NOMO-1 (cell line): ENCODE measurements around the gene SNX6.
"Not testable (repeated sequence)": the region's sequence is repeated elsewhere in the genome, so short reads cannot be mapped to it uniquely, and the experiment has no call there.

ENCODE experiments used
- DNase-seq, 2 experiments: peaks; one replicate each; lab custom pipeline; 2025; ENCODE audit not compliant: unreplicated experiment in 2 of 2; lab: John Stamatoyannopoulos, UW

SNX6 gene

GRCh38 chr14:34571771-34572170 lies 58.2 kb downstream of the SNX6 start:
- no peak for DNase-seq

- no peak for DNase-seq
Observed at GRCh38 chr14:34569750-34570149, 60.2 kb downstream of the SNX6 start.

- no peak for DNase-seq
Observed at GRCh38 chr14:34568803-34569202, 61.1 kb downstream of the SNX6 start.

DNA sequence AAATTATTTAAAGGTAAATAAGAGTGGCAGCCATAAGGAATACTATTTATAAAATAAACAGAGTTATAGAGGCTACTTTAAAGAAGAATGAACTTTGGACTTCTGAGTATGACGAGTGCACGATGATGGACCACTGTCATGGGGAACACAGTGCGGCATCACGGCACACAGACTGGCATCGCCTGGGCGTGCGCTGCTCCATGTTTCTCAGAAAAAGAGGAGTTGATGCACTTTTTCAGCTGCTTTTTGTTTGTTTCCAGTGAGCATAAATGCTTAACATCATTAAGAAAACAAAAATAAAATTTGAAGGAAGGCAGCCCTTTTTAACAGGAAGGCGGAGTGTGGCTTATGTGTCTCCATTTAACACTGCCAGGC lies 67.2 kb downstream of the SNX6 start:
- DNase-seq = no peak

DNA sequence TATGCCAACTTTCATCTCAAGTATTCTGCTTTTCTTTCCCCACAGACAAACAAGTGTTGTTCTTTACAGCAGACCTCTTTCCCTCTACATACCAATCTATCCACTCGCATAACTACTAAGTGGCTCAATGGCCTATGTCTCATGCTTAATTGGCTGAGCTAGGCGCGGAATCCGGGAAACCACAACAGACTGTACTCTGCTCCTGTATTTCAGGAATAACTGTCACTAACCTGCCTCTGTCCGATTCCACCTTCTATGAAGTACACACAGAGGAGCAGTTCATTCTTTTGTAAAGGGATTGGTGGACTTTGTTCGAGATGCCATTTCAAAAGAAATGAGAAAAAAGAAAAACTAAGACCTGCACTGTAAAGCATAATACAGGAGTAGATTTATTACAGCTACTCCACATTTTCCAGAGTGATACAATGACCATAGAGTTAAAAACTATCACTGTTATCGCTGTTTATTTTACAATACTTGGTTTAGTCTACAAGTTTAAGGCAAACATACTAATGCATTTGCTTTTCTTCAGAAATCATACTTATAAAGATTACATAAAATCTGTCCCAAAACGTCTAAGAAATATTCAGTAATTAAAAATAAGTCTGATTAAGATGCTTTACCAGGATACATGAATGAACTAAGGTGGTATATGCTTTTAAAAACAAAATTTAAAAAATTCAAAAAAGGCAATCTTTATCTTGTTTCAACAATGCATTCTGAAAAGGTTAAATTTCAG lies 67.7 kb downstream of the SNX6 start:
- DNase-seq = not testable (repeated sequence)

DNA sequence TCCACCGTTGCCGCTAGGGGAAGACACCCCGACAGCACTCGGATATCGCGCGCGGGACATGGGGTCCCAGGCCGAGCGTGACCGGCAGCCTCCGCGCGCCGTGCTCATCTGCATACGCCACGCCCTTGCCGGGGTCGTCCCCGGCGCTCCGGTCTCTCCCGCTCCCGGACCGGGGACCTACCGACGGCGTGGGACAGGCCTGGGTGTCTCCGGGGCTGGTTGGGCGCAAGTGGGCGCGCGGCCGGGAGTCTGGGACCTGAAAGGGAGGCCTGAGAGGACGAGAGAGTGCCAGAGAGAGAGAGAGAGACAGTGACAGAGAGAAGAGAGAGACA lies 73.5 kb downstream of the SNX6 start:
- not testable (repeated sequence) for DNase-seq

DNA sequence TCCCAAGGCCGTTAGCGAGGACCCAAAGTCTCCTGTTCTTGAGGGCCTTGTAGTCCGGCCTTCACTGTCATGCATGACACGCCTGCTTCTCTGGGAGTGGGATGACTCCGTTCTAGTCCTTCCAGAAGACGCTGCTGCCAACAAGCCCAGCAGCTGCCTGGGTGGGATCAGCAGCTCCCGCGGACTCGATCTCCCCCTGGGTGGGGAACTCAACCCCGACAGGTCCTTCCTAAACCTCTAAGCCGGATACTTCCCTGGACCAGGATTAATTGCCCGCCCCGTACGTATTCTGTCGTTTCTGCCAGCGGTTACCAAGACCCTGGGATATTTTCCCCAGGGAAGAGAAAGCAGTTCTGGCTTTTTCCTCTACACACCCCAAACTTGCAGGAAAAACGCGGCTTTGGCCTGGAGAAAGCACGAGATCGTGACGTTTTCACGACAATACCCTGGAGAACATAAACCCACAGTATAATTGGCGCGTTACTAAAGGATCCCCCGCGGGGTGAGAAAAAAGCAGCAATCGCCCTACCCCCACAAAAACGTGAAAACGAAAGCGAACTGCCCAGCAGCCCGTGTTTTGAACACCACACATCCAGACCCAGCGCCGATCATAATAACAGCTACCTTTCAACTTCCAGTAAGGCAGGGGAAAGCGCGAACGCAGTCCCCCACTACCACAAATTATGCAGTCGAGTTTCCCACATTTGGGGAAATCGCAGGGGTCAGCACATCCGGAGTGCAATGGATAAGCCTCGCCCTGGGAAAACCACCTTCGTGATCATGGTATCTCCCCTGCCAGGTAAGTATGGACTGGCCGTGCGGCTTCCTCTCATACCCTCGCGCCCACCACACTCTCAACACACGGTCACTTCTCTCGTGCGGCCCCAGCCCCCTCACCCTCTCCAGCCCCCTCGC lies 74.1 kb downstream of the SNX6 start:
- not testable (repeated sequence) for DNase-seq

DNA sequence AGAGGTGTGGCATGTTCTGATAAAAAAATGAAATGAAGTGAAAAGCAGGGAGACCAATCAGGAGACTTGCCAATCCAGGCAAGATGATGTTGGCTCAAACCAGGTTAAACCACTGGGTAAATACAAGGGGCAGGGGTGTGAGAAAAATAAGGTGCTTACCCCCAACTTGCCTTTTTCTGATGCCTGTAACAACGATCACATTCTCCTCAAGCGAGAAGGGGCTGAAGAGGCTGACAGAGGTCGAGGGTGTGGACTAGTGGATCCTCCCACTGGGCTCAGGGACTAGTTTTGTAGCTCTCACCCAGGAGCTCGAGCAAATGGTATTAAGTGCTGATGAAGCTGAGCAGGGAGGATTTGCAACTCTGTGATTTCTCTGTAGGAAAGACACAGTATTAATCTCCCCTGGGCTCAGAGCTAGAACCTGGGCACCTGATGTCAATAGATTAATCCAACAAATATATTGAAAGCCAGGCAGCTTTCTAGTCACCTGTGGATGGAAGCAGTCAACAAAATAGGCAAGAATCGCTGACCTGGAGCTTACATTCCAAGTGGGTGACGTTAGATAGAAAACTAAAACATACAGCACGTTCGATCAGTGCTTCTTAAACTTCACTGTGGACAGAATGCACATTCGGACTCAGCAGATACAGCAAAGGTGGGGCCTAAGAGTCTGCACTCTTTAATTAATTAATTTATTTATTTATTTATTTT lies 75.3 kb downstream of the SNX6 start:
- no peak for DNase-seq

- DNase-seq = not testable (repeated sequence)
Observed at GRCh38 chr14:34549276-34549966, 80.5 kb downstream of the SNX6 start.

DNA sequence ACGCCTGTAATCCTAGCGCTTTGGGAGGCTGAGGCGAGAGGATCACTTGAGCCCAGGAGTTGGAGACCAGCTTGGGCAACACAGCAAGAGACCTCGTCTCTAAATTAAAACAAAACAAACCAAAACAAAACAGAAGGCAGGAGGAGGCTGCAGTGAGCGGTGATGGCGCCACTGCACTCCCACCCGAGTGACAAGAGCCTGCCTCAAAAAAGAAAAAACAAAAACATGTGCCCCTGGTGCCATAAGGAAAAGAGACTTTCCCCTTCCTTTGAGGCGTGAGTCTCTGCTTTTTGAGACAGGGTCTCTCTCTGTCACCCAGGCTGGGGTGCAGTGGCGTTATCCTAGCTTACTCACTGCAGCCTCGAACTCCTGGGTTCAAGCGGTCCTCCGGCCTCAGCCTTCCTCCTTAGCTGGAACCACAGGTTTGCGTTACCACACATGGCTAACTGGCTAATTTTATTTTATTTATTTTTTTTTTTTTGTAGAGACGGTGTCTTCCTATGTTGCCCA lies 81.4 kb downstream of the SNX6 start:
- DNase-seq = no peak

DNA sequence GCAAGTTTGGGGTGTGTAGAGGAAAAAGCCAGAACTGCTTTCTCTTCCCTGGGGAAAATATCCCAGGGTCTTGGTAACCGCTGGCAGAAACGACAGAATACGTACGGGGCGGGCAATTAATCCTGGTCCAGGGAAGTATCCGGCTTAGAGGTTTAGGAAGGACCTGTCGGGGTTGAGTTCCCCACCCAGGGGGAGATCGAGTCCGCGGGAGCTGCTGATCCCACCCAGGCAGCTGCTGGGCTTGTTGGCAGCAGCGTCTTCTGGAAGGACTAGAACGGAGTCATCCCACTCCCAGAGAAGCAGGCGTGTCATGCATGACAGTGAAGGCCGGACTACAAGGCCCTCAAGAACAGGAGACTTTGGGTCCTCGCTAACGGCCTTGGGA lies 82.8 kb downstream of the SNX6 start:
- DNase-seq = not testable (repeated sequence)

- not testable (repeated sequence) for DNase-seq
Observed at GRCh38 chr14:34546272-34547135, 83.4 kb downstream of the SNX6 start.

DNA sequence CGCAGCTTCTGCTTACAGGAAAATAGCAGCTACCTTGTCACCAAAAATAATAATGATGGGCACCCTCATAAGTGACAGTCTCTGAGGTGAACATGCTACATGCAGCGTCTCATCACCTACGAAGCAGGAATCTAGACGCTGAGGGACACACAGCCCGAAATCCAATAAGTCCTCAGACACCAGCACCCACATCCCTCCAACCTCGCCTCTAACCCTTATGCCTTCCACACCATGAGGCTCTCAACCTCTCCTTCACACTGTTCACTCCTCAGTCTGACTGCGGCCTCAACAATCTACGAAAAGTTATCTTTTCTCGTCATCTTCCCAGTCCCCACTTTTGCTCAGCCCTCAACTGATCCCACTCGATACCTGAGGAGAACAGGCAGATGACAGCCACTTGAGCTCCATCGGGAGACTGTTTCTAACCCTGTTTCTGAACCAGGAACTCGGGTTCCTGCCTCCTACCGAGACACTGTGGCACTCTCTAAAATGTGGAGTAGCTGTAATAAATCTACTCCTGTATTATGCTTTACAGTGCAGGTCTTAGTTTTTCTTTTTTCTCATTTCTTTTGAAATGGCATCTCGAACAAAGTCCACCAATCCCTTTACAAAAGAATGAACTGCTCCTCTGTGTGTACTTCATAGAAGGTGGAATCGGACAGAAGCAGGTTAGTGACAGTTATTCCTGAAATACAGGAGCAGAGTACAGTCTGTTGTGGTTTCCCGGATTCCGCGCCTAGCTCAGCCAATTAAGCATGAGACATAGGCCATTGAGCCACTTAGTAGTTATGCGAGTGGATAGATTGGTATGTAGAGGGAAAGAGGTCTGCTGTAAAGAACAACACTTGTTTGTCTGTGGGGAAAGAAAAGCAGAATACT lies 89.5 kb downstream of the SNX6 start:
- not testable (repeated sequence) for DNase-seq

DNA sequence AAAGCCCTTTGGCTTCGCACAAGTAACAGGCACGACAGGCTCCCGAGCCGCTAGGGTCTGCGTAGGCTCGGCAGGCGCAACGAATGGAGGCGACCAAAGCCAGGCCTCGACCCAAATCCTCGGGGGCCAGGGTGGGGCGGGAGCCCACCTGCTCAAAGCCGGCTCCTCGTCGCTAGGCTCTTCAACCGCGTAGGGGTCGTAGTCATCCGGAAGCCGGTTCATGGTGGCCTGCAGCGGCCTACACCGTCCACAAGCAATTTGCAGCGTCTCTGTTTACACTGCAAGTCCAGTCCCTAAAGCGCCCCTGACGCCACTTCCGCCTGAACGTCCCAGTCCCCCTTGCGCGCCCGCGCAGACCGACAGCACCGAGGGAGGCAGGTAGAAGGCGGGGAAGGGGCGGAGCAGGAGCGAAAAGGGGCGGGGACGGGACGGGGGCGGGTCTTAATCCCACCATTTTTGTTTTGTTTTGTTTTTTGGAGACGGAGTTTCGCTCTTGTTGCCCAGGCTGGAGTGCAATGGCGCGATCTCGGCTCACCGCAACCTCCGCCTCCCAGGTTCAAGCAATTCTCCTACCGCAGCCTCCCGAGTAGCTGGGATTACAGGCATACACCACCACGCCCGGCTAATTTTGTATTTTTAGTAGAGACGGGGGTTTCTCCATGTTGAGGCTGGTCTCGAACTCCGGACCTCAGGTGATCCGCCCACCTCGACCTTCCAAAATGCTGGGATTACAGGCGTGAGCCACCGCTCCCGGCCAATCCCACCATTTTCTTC lies 90.4 kb downstream of the SNX6 start, which contains the start of gene EAPP:
Gene EAPP (minus strand): TSS at position 295 of the 774 bp plus-strand sequence. CDS start 73 bp downstream, at position 222.
- no peak for DNase-seq

DNA sequence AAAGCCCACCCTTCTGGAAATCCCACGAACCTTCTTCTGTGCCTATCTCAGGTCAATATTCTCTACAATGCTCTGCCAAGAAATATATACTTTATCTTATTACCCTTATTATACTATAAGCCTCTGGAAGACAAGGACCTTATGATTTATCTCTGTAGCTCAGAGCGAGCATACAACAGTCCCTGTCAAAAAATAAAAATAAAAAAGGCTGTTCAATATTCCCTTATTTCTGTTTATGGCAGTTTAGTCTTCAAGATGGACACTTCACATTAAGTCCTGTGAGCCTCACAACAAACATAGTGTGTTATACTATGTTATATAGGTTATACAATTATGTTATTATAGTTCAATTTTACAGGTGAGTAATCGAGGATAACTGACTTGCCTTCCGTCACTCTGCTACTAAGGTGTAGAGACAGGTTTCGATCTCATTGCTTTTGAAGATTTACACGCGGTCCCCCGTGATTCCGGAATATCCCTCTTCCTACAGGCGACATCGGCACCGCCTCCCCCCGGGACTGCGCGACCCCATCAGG lies 91.0 kb downstream of the SNX6 start:
- DNase-seq = no peak

GRCh38 chr14:34538096-34538495 lies 91.9 kb downstream of the SNX6 start:
- not testable (repeated sequence) for DNase-seq

GRCh38 chr14:34537677-34538009 lies 92.3 kb downstream of the SNX6 start:
- no peak for DNase-seq
